Gastroesophageal sphincter (tissue), 4 donors: ENCODE results near the gene PAX3. TPM values are rescaled to one million over a fixed set of nuclear protein-coding genes. Genes with fewer than 3 reads are reported as not detected.

Experiments used
- ATAC-seq: fragments of 150-250 bp; one replicate; pipeline ENCODE4 v1.9.1; 2016; ENCODE audit warnings: mild to moderate bottlenecking, moderate library complexity
- H3K27ac ChIP-seq, 4 donors: fragments of 200-600 bp; sonication (generic) in 3 of 4; 1 replicate in 3 of 4; 2 replicates in 1 of 4; pipeline ENCODE4 v1.5.1; 2016 to 2019
- H3K27me3 ChIP-seq: fragments of 200-600 bp; sonication (generic); one replicate; pipeline ENCODE4 v1.5.1; 2019
- H3K36me3 ChIP-seq, 2 donors: fragments of 200-600 bp; sonication (generic); one replicate each; pipeline ENCODE4 v1.5.1; 2019; ENCODE audit warnings: control low read depth in 1 of 2
- H3K4me1 ChIP-seq, 3 donors: fragments of 200-600 bp; sonication (generic); 1 replicate in 2 of 3; 2 replicates in 1 of 3; pipeline ENCODE4 v1.5.1; 2016 to 2019; ENCODE audit warnings: control low read depth in 2 of 3
- H3K4me3 ChIP-seq, 2 donors: fragments of 200-600 bp; sonication (generic); one replicate each; pipeline ENCODE4 v1.5.1; 2019; ENCODE audit warnings: mild to moderate bottlenecking in 1 of 2, moderate library complexity in 1 of 2
- H3K9me3 ChIP-seq, 3 donors: fragments of 200-600 bp; sonication (generic); one replicate each; pipeline ENCODE4 v1.5.1; 2017 to 2019; ENCODE audit warnings: control low read depth in 2 of 3
- CTCF ChIP-seq, 4 experiments: fragments of 200-600 bp in 2 of 4; fragments of 450-650 bp in 2 of 4; sonication (generic) in 1 of 4; IDR thresholded peaks; one replicate each; pipeline ENCODE4 v1.5.1; 2017 to 2019; ENCODE audit warnings: antibody characterized with exemption in 4 of 4, mild to moderate bottlenecking in 2 of 4, moderate library complexity in 2 of 4
- EP300 ChIP-seq: sonication (generic); formaldehyde crosslinking; IDR thresholded peaks from one replicate; pipeline ENCODE4 v1.6.1; 2017; ENCODE audit warnings: antibody characterized with exemption, mild to moderate bottlenecking
- POLR2A ChIP-seq, 2 donors: fragments of 450-650 bp; IDR thresholded peaks; one replicate each; pipeline ENCODE4 v1.6.1; 2017; ENCODE audit warnings: antibody characterized with exemption in 2 of 2, mild to moderate bottlenecking in 2 of 2, moderate library complexity in 1 of 2
- POLR2AphosphoS5 ChIP-seq: sonication (generic); formaldehyde crosslinking; IDR thresholded peaks from one replicate; pipeline ENCODE4 v1.6.1; 2017; ENCODE audit warnings: antibody characterized with exemption
- WGBS, 2 donors: methylation state at CpG; one replicate each; pipeline ENCODE4 v1.1.5; 2018; ENCODE audit warnings: low coverage in 1 of 2; 5-methylcytosine and 5-hydroxymethylcytosine counted together
- total RNA-seq, 4 donors: library from RNA; depleted of rRNA; stranded (reverse); fragments of >200 nt; gene quantifications; one replicate each; pipeline ENCODE4 v1.1.0, GENCODE V29; 2016

Gene PAX3
- total RNA-seq, 4 donors from 2014 or later = 0.31 TPM; not detected in 3

GRCh38 chr2:222196159-222196558 is 102.6 kb downstream of the PAX3 start:
- Histone ChIP-seq H3K36me3 (no peaks in the 10 kb centered on the region), H3K9me3 (peaks cover 0 to 8% (median 0%) of the 10 kb centered on the region in 3 donors), H3K4me3 (no peak overlapping the region), H3K27ac (no peak overlapping the region), H3K27me3 (peaks cover 28% of the 10 kb centered on the region), H3K4me1 (no peaks in the 10 kb centered on the region)
- no peak for TF ChIP-seq EP300
- peak; percentile 16 for ATAC-seq
- 72% methylated on average over 5 of the region's 7 CpGs; no CpG with 5 or more reads in 1 of the 2 donors for WGBS, 2 donors

- Histone ChIP-seq H3K36me3 (no peaks in the 10 kb centered on the region), H3K4me1 (no peaks in the 10 kb centered on the region), H3K27me3 (peaks cover 21% of the 10 kb centered on the region), H3K27ac (no peak overlapping the region), H3K9me3 (peaks cover 0 to 8% (median 0%) of the 10 kb centered on the region in 3 donors), H3K4me3 (no peak overlapping the region)
- WGBS, 2 donors = 67 to 100% methylated on average over 2 to 5 of the region's 5 CpGs
- no peak for ATAC-seq
- TF ChIP-seq POLR2AphosphoS5 (no peak), CTCF (IDR thresholded peaks at IDR 0.05) (no peak), EP300 (no peak), POLR2A (IDR thresholded peaks at IDR 0.05) (no peak)
Observed at GRCh38 chr2:222194669-222195068, 104.1 kb downstream of the PAX3 start.

- Histone ChIP-seq H3K36me3 (no peaks in the 10 kb centered on the region), H3K27me3 (peaks cover 22% of the 10 kb centered on the region), H3K4me3 (no peak overlapping the region), H3K4me1 (no peaks in the 10 kb centered on the region), H3K9me3 (peaks cover 0 to 8% (median 0%) of the 10 kb centered on the region in 3 donors), H3K27ac (no peak overlapping the region)
- 30 to 84% methylated on average over 2 to 3 of the region's 5 CpGs for WGBS, 2 donors
- TF ChIP-seq POLR2AphosphoS5 (no peak), POLR2A (IDR thresholded peaks at IDR 0.05) (no peak), EP300 (no peak), CTCF (IDR thresholded peaks at IDR 0.05) (no peak)
- no peak for ATAC-seq
Observed at GRCh38 chr2:222193328-222193983, 105.3 kb downstream of the PAX3 start.

GRCh38 chr2:222180619-222181018 is 118.2 kb downstream of the PAX3 start:
- Histone ChIP-seq H3K27me3 (peaks cover 11% of the 10 kb centered on the region), H3K4me1 (no peaks in the 10 kb centered on the region), H3K27ac (no peak overlapping the region), H3K36me3 (no peaks in the 10 kb centered on the region), H3K9me3 (no peaks in the 10 kb centered on the region), H3K4me3 (no peak overlapping the region)
- TF ChIP-seq EP300 (no peak), CTCF (IDR thresholded peaks at IDR 0.05) (no peak), POLR2AphosphoS5 (no peak), POLR2A (IDR thresholded peaks at IDR 0.05) (no peak)
- 50 to 86% methylated on average over 1 of the region's 1 CpG for WGBS, 2 donors
- no peak for ATAC-seq

- Histone ChIP-seq H3K36me3 (no peaks in the 10 kb centered on the region), H3K9me3 (no peaks in the 10 kb centered on the region), H3K27ac (no peak overlapping the region), H3K27me3 (peaks cover 19% of the 10 kb centered on the region), H3K4me1 (no peaks in the 10 kb centered on the region), H3K4me3 (no peak overlapping the region)
- ATAC-seq = no peak
- TF ChIP-seq CTCF (IDR thresholded peaks at IDR 0.05) (no peak), POLR2AphosphoS5 (no peak), EP300 (no peak), POLR2A (IDR thresholded peaks at IDR 0.05) (no peak)
Observed at GRCh38 chr2:222179592-222179991, 119.2 kb downstream of the PAX3 start.
